Endodermal cell (in vitro differentiated cells): ENCODE results near the gene MAPK1. TPM values are rescaled to one million over a fixed set of nuclear protein-coding genes. Genes with fewer than 3 reads are reported as not detected.
A peak's percentile ranks its signal among the peaks of the same experiment; 100 is the strongest.
"Not testable (repeated sequence)": the region's sequence is repeated elsewhere in the genome, so short reads cannot be mapped to it uniquely, and the experiment has no call there.

Experiments used
- DNase-seq: peaks from one replicate; pipeline ENCODE4 v3.0.0-alpha.2; 2017
- H3K27ac ChIP-seq: 2 replicates; pipeline ENCODE4 v1.5.1; 2013; ENCODE audit warnings: mild to moderate bottlenecking, low read depth, low read length, moderate library complexity
- H3K27me3 ChIP-seq: 2 replicates; pipeline ENCODE4 v1.6.1; 2013; ENCODE audit warnings: mild to moderate bottlenecking, low read length, moderate library complexity; ENCODE audit not compliant: insufficient read depth, control insufficient read depth, poor library complexity, severe bottlenecking
- H3K36me3 ChIP-seq: 2 replicates; pipeline ENCODE4 v1.7.0; 2013; ENCODE audit warnings: mild to moderate bottlenecking, low read length, moderate library complexity; ENCODE audit not compliant: control insufficient read depth, insufficient read depth
- H3K4me1 ChIP-seq: one replicate; pipeline ENCODE4 v1.7.0; 2013; ENCODE audit warnings: low read length; ENCODE audit not compliant: control insufficient read depth, insufficient read depth
- H3K4me3 ChIP-seq: 2 replicates; pipeline ENCODE4 v1.5.1; 2013; ENCODE audit warnings: mild to moderate bottlenecking, low read length, moderate library complexity
- H3K9ac ChIP-seq: 2 replicates; pipeline ENCODE4 v1.6.1; 2013; ENCODE audit warnings: mild to moderate bottlenecking, low read length, moderate library complexity; ENCODE audit not compliant: poor library complexity, severe bottlenecking; ENCODE audit errors: extremely low read depth
- H3K9me3 ChIP-seq: 2 replicates; pipeline ENCODE4 v1.6.1; 2013; ENCODE audit warnings: mild to moderate bottlenecking, low read length, moderate library complexity; ENCODE audit not compliant: control insufficient read depth
- H3K27ac Mint-ChIP-seq: 2 replicates; pipeline ENCODE4 v1.8.0; 2020; ENCODE audit warnings: mixed read lengths
- H3K27me3 Mint-ChIP-seq: 2 replicates; pipeline ENCODE4 v1.8.0; 2021; ENCODE audit warnings: mild to moderate bottlenecking, mixed read lengths; ENCODE audit not compliant: insufficient read depth
- H3K36me3 Mint-ChIP-seq: 2 replicates; pipeline ENCODE4 v1.8.0; 2020; ENCODE audit warnings: low read depth, mixed read lengths
- H3K4me1 Mint-ChIP-seq: 2 replicates; pipeline ENCODE4 v1.8.0; 2020; ENCODE audit warnings: mixed read lengths
- H3K4me3 Mint-ChIP-seq: 2 replicates; pipeline ENCODE4 v1.8.0; 2020; ENCODE audit warnings: mild to moderate bottlenecking, moderate library complexity, mixed read lengths
- H3K9me3 Mint-ChIP-seq: 2 replicates; pipeline ENCODE4 v1.8.0; 2020; ENCODE audit warnings: mild to moderate bottlenecking, mixed read lengths
- WGBS, 2 experiments: methylation state at CpG; one replicate each; pipeline versions ENCODE4 v1.1.5 to v1.1.7; 2013; ENCODE audit warnings: missing lambda C conversion rate in 2 of 2, mixed read lengths in 1 of 2; ENCODE audit not compliant: insufficient coverage in 1 of 2, insufficient read length in 1 of 2; 5-methylcytosine and 5-hydroxymethylcytosine counted together
- total RNA-seq, 2 donors: library from RNA; stranded (reverse); fragmentation: NEBNext Ultra II Directional in 1 of 2; extraction: Animal tissue kit (Norgen Biotek cat#: 25700) in 1 of 2; gene quantifications; 2 replicates in 1 of 2; 3 replicates in 1 of 2; pipeline ENCODE4 v1.2.1, GENCODE V29; 2021
- TF ChIP-seq, protein P1 (sequence below): fragments of 200-600 bp; sonication (generic); conservative IDR thresholded peaks from 2 replicates; pipeline ENCODE4 v1.5.0; 2021; ENCODE audit warnings: antibody characterized with exemption, mild to moderate bottlenecking

The MAPK1 gene
- total RNA-seq, 2 donors from 2014 or later: 76.8 to 78.6 TPM

GRCh38 chr22:21803811-21804249 lies 63.6 kb downstream of the MAPK1 start:
- Histone ChIP-seq H3K27ac (no peak overlapping the region), H3K4me1 (no peaks in the 10 kb centered on the region), H3K9me3 (no peaks in the 10 kb centered on the region), H3K4me3 (no peak overlapping the region), H3K27me3 (no peaks in the 10 kb centered on the region), H3K36me3 (peaks cover 86% of the 10 kb centered on the region), H3K9ac (no peak overlapping the region)
- H3K4me3 Mint-ChIP-seq: no peak overlapping the region
- peaks cover 72% of the 10 kb centered on the region for H3K36me3 Mint-ChIP-seq
- no peak overlapping the region for H3K27ac Mint-ChIP-seq
- H3K27me3 Mint-ChIP-seq: no peaks in the 10 kb centered on the region
- peaks cover 3% of the 10 kb centered on the region for H3K4me1 Mint-ChIP-seq
- H3K9me3 Mint-ChIP-seq: no peaks in the 10 kb centered on the region
- TF ChIP-seq, protein P1, sequence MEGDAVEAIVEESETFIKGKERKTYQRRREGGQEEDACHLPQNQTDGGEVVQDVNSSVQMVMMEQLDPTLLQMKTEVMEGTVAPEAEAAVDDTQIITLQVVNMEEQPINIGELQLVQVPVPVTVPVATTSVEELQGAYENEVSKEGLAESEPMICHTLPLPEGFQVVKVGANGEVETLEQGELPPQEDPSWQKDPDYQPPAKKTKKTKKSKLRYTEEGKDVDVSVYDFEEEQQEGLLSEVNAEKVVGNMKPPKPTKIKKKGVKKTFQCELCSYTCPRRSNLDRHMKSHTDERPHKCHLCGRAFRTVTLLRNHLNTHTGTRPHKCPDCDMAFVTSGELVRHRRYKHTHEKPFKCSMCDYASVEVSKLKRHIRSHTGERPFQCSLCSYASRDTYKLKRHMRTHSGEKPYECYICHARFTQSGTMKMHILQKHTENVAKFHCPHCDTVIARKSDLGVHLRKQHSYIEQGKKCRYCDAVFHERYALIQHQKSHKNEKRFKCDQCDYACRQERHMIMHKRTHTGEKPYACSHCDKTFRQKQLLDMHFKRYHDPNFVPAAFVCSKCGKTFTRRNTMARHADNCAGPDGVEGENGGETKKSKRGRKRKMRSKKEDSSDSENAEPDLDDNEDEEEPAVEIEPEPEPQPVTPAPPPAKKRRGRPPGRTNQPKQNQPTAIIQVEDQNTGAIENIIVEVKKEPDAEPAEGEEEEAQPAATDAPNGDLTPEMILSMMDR: no peak
- DNase-seq: no peak
- 85 to 93% methylated on average over 3 to 6 of the region's 6 CpGs for WGBS, 2 experiments

DNA sequence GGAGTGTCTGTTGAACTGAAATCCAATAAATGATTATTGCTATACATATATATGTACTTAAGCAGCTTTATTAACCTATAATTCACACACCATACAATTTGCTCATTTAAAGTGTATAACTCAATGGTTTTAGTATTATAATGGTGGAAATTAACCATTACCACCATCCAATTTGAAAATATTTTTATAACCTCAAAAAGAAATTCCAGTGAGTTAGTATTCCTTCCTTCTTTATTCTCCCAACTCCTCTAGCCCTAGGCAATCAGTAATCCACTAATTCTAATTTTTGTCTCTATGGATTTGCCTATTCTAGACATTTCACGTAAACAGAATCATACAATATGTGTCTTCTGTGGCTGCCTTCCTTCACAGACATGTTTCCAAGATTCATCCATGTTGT lies 64.8 kb downstream of the MAPK1 start:
- Histone ChIP-seq H3K4me3 (no peak overlapping the region), H3K27ac (no peak overlapping the region), H3K9me3 (no peaks in the 10 kb centered on the region), H3K4me1 (no peaks in the 10 kb centered on the region), H3K9ac (no peak overlapping the region), H3K36me3 (peaks cover 91% of the 10 kb centered on the region), H3K27me3 (no peaks in the 10 kb centered on the region)
- Mint-ChIP-seq H3K9me3 (no peaks in the 10 kb centered on the region), H3K4me3 (no peak overlapping the region), H3K27ac (no peak overlapping the region), H3K36me3 (peaks cover 83% of the 10 kb centered on the region), H3K27me3 (no peaks in the 10 kb centered on the region), H3K4me1 (no peaks in the 10 kb centered on the region)
- TF ChIP-seq, protein P1: no peak
- WGBS, 2 experiments: 100% methylated on average over 1 of the region's 1 CpG
- no peak for DNase-seq

GRCh38 chr22:21802056-21802455 lies 65.4 kb downstream of the MAPK1 start:
- H3K9ac ChIP-seq: no peak overlapping the region
- no peaks in the 10 kb centered on the region for H3K9me3 Mint-ChIP-seq
- no peaks in the 10 kb centered on the region for H3K4me1 Mint-ChIP-seq
- no peaks in the 10 kb centered on the region for H3K9me3 ChIP-seq
- WGBS, 2 experiments: 93 to 97% methylated on average over 8 to 9 of the region's 9 CpGs
- H3K4me3 ChIP-seq: no peak overlapping the region
- H3K36me3 ChIP-seq: peaks cover 93% of the 10 kb centered on the region
- no peak overlapping the region for H3K4me3 Mint-ChIP-seq
- peak overlapping the region; percentile 11 for H3K27ac Mint-ChIP-seq
- H3K36me3 Mint-ChIP-seq: peaks cover 83% of the 10 kb centered on the region
- DNase-seq: no peak
- H3K27ac ChIP-seq: no peak overlapping the region
- no peaks in the 10 kb centered on the region for H3K4me1 ChIP-seq
- TF ChIP-seq, protein P1: no peak
- H3K27me3 Mint-ChIP-seq: no peaks in the 10 kb centered on the region
- no peaks in the 10 kb centered on the region for H3K27me3 ChIP-seq

- not testable (repeated sequence) for H3K4me1 ChIP-seq, H3K4me3 Mint-ChIP-seq, H3K9me3 ChIP-seq, H3K27ac Mint-ChIP-seq, H3K27me3 ChIP-seq, H3K9ac ChIP-seq, H3K27ac ChIP-seq, DNase-seq, H3K4me3 ChIP-seq, H3K9me3 Mint-ChIP-seq, H3K4me1 Mint-ChIP-seq, H3K27me3 Mint-ChIP-seq
- WGBS, 2 experiments: 91 to 97% methylated on average over 6 of the region's 7 CpGs
- H3K36me3 Mint-ChIP-seq: peaks cover 80% of the 10 kb centered on the region
- peaks cover 93% of the 10 kb centered on the region for H3K36me3 ChIP-seq
Observed at GRCh38 chr22:21801304-21801644, 66.2 kb downstream of the MAPK1 start.
